Vein endothelial cell (primary cell): Measurements from ENCODE around the gene DEGS2. TPM values are rescaled to one million over a fixed set of nuclear protein-coding genes. Genes with fewer than 3 reads are reported as not detected.
A peak's percentile ranks its signal among the peaks of the same experiment; 100 is the strongest.

ENCODE experiments used
- small RNA-seq: library from RNA; depleted of rRNA; stranded (forward); fragments of <200 nt; gene quantifications from one replicate; pipeline ENCODE3, GENCODE V24; 2012
- total RNA-seq: library from RNA; depleted of rRNA; stranded (reverse); fragments of >200 nt; gene quantifications from 2 replicates; pipeline ENCODE4 v1.2.3, GENCODE V29; 2012

The DEGS2 gene
- total RNA-seq, result under 0.01 and 0.10 TPM in 2 replicates

GRCh38 chr14:100159094-100159864, at the start of gene DEGS2:
Gene DEGS2, minus strand, starts transcription at chr14:100159645. Its CDS starts 58 bp downstream, at chr14:100159587.

Small RNA genes within 50 kb of the gene (small RNA-seq; reads per million reads assigned to genes)
- gene MIR151B (not detected), gene MIR342 (2,177 reads per million, percentile 100 among the genes with 10 or more reads in this experiment)

Other genes starting within 250 kb of the DEGS2 start
- gene EVL, start 94.2 kb downstream of the DEGS2 start, total RNA-seq, result 16.0 and 27.4 TPM in 2 replicates
- gene YY1, start 79.5 kb upstream of the DEGS2 start, total RNA-seq, result 53.2 and 57.6 TPM in 2 replicates
- gene SLC25A29, start 146.8 kb upstream of the DEGS2 start, total RNA-seq, result 65.2 and 94.1 TPM in 2 replicates
- gene SLC25A47, start 163.7 kb upstream of the DEGS2 start, total RNA-seq, result 0.10 and 0.33 TPM in 2 replicates
- 21.9 and 25.9 TPM in 2 replicates for gene WDR25, start 216.8 kb upstream of the DEGS2 start, total RNA-seq